PC-9 (cell line): ENCODE data around the gene TPTE.
"Not testable (repeated sequence)": the region's sequence is repeated elsewhere in the genome, so short reads cannot be mapped to it uniquely, and the experiment has no call there.

Source experiments
- CTCF ChIP-seq: fragments of 200-600 bp; sonication (generic); conservative IDR thresholded peaks from 2 replicates; pipeline ENCODE4 v1.6.1; 2017; ENCODE audit warnings: mixed run types, antibody characterized with exemption, mild to moderate bottlenecking, moderate library complexity
- EZH2 ChIP-seq: fragments of 200-600 bp; sonication (generic); IDR thresholded peaks from 2 replicates; pipeline ENCODE4 v1.8.0; 2017; ENCODE audit warnings: antibody characterized with exemption, low read depth

- not testable (repeated sequence) for TF ChIP-seq CTCF, EZH2
Observed at GRCh38 chr21:10570803-10571202, 49.4 kb downstream of the TPTE start.
